Measurements from ENCODE around the gene PFKFB2. TPM values are rescaled to one million over a fixed set of nuclear protein-coding genes. Genes with fewer than 3 reads are reported as not detected.

PFKFB2 gene
- polyA plus RNA-seq, 2 of the 4 experiments (the other 2 are of a cell fraction), result 7.4 to 8.4 TPM

GRCh38 chr1:207029701-207030521 is 23.2 kb upstream of the PFKFB2 start:
- Histone ChIP-seq H3K4me1 (peaks cover 100% of the 10 kb centered on the region), H3K27ac (peak overlapping the region; percentile 86 to 89), H3K4me2 (peak overlapping the region; percentile 77), H3K4me3 (no peak overlapping the region), H3K9me3 (no peaks in the 10 kb centered on the region)
- TF ChIP-seq HOXB13 (CRISPR knock-in tag; IDR thresholded peaks at IDR 0.05; ENCODE audit: low read depth), result no peak
- TF ChIP-seq, protein P1, sequence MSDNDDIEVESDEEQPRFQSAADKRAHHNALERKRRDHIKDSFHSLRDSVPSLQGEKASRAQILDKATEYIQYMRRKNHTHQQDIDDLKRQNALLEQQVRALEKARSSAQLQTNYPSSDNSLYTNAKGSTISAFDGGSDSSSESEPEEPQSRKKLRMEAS (IDR thresholded peaks at IDR 0.05), result no peak
- TF ChIP-seq MAZ (IDR thresholded peaks at IDR 0.05; ENCODE audit: borderline replicate concordance, low read depth, low read length), result no peak
- TF ChIP-seq CEBPB (IDR thresholded peaks at IDR 0.05), result no peak
- no peak for TF ChIP-seq EHF (CRISPR knock-in tag; IDR thresholded peaks at IDR 0.05)
- ChIA-PET CTCF (interaction anchor here (0.8 to 5.8 kb wide), 9 partner anchors 11 to 48 kb away, joined by 3 to 40 read pairs (median 4); partner anchors contain the start of genes PFKFB2 and YOD1), POLR2A (no interaction called here)
- ATAC-seq, result no peak
- DNase-seq (ENCODE audit: low read depth in 1 of 2, low spot score in 1 of 2), result no peak
- no peak for FAIRE-seq
- 83% methylated on average over 5 of the region's 5 CpGs for WGBS (ENCODE audit: missing lambda C conversion rate)

DNA sequence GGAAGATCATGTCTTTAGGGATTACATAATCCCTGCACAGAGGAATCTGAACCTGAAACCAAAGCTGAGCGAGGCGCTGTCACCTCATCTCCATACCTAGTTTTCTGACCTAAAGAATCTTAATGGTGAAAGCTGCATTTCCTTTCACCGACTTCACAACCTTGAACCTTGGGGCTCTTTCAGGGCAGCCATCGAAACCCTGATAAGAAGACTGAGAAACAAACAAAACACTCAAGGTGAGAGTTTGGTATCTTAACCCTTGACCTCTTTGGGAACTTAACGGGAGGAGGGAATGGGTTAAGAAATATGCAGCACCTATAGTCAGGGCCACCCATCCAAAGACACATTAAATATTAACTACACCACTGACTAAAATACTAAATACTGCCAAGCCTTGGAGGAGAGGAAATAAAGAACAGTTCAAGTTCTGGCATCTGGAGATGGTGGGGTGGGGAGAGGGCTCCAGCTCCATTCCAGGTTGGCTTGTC is 22.5 kb upstream of the PFKFB2 start:
- DNase-seq (ENCODE audit: low read depth in 1 of 2, low spot score in 1 of 2) (no peak), FAIRE-seq (no peak), ATAC-seq (peak in 1 of 2 experiments; percentile 5; a peak in 1 of 6 replicates)
- Histone ChIP-seq H3K4me3 (0 out of 3 replicates have a peak overlapping the region, but pooled peaks have one; percentile 33), H3K9me3 (no peaks in the 10 kb centered on the region), H3K4me2 (peak overlapping the region; percentile 77), H3K4me1 (peaks cover 96% of the 10 kb centered on the region), H3K27ac (peak overlapping the region; percentile 86 to 89)
- TF ChIP-seq HMGXB4 (CRISPR knock-in tag; IDR thresholded peaks at IDR 0.05; ENCODE audit: borderline replicate concordance) (no peak), CEBPB (IDR thresholded peaks at IDR 0.05) (peak in 1 of 2 experiments; percentile 61; a peak in 1 of 4 replicates), GATA3 (IDR thresholded peaks at IDR 0.05; ENCODE audit: borderline replicate concordance) (peak; percentile 21; the same call in 1 of the 2 replicates), BCL3 (IDR thresholded peaks at IDR 0.05) (no peak), RAD21 (conservative IDR thresholded peaks at IDR 0.05 in 1 of 2, IDR thresholded peaks at IDR 0.05 in 1 of 2) (no peak), ZNF302 (CRISPR knock-in tag; IDR thresholded peaks at IDR 0.05) (no peak), JUN (IDR thresholded peaks at IDR 0.05) (0 out of 5 replicates have a peak, but pooled peaks of 1 of the 2 experiments have one; percentile 22)
- TF ChIP-seq, protein P2, sequence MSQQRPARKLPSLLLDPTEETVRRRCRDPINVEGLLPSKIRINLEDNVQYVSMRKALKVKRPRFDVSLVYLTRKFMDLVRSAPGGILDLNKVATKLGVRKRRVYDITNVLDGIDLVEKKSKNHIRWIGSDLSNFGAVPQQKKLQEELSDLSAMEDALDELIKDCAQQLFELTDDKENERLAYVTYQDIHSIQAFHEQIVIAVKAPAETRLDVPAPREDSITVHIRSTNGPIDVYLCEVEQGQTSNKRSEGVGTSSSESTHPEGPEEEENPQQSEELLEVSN (IDR thresholded peaks at IDR 0.05; ENCODE audit: borderline replicate concordance, low read depth), result no peak
- TF ChIP-seq, protein P1 (IDR thresholded peaks at IDR 0.05), result peak; percentile 22; the same call in 1 of the 2 replicates
- WGBS (ENCODE audit: missing lambda C conversion rate), result 15% methylated on average over 5 of the region's 5 CpGs
- CTCF ChIA-PET, result interaction anchor here (0.8 to 5.8 kb wide), 6 partner anchors 10 to 48 kb away, joined by 3 to 40 read pairs (median 8); partner anchors contain the start of gene YOD1
- POLR2A ChIA-PET, result no interaction called here

- POLR2A ChIA-PET, result no interaction called here
Measured at GRCh38 chr1:207031016-207031415, 22.1 kb upstream of the PFKFB2 start.

More at GRCh38 chr1:207031016-207031415, 22.1 kb upstream of the PFKFB2 start:
- TF ChIP-seq KDM5A (IDR thresholded peaks at IDR 0.05) (no peak), MAFK (IDR thresholded peaks at IDR 0.05; ENCODE audit: partially characterized antibody) (peak; percentile 70), HES2 (IDR thresholded peaks at IDR 0.05) (no peak), CBX2 (IDR thresholded peaks at IDR 0.05; ENCODE audit: borderline replicate concordance, low read depth) (no peak), EHMT2 (IDR thresholded peaks at IDR 0.05; ENCODE audit: low read depth) (no peak), EP300 (IDR thresholded peaks at IDR 0.05) (no peak), ZNF302 (CRISPR knock-in tag; IDR thresholded peaks at IDR 0.05) (no peak), GATA3 (IDR thresholded peaks at IDR 0.05; ENCODE audit: borderline replicate concordance) (no peak)
- TF ChIP-seq, protein P2 (IDR thresholded peaks at IDR 0.05; ENCODE audit: borderline replicate concordance, low read depth), result 0 out of 2 replicates have a peak, but pooled peaks have one; percentile 15
- CTCF ChIA-PET, result interaction anchor here (1.2 to 5.8 kb wide), 5 partner anchors 10 to 47 kb away, joined by 4 to 40 read pairs (median 11); partner anchors contain the start of gene YOD1
- DNase-seq (ENCODE audit: low read depth in 1 of 2, low spot score in 1 of 2), result no peak
- Histone ChIP-seq H3K4me3 (peak overlapping the region; percentile 33), H3K9me3 (no peaks in the 10 kb centered on the region), H3K4me1 (peaks cover 91% of the 10 kb centered on the region), H3K4me2 (peak overlapping the region; percentile 77), H3K27ac (peak overlapping the region; percentile 86 to 89)
- 8% methylated on average over 1 of the region's 1 CpG for WGBS (ENCODE audit: missing lambda C conversion rate)
- ATAC-seq, result no peak
- no peak for FAIRE-seq

Data from A549 (cell line).